Measurements from ENCODE around the gene MBD1.

The MBD1 gene

GRCh38 chr18:50282521-50283335 is 1.4 kb upstream of the MBD1 start:
- Histone ChIP-seq H3K9me3 (ENCODE audit: insufficient read depth, low read depth, low read length) (no peaks in the 10 kb centered on the region), H3K23ac (ENCODE audit: low read length) (no peak overlapping the region), H3K4me3 (ENCODE audit: low read depth, low read length) (no peak overlapping the region), H2AK5ac (ENCODE audit: low read length) (no peak overlapping the region), H3K14ac (ENCODE audit: low read length) (no peak overlapping the region), H2BK5ac (ENCODE audit: low read depth, low read length, poor library complexity) (no peak overlapping the region), H4K8ac (ENCODE audit: low read depth, low read length) (peak overlapping the region; percentile 96), H4K12ac (ENCODE audit: low read depth, low read length) (peak overlapping the region; percentile 79), H3K4me2 (ENCODE audit: low read length) (no peak overlapping the region), H2BK12ac (ENCODE audit: low read length) (no peak overlapping the region), H3K36me3 (ENCODE audit: control insufficient read depth in 1 of 2, insufficient read depth in 2 of 2, low read length in 2 of 2) (peaks cover 41 to 46% of the 10 kb centered on the region in 2 experiments), H3K27me3 (ENCODE audit: insufficient read depth, low read length) (no peaks in the 10 kb centered on the region), H3K4me1 (ENCODE audit: control insufficient read depth in 1 of 2, insufficient read depth in 2 of 2, low read length in 2 of 2) (peaks cover 20 to 21% of the 10 kb centered on the region in 2 experiments), H3K79me1 (ENCODE audit: low read length) (peaks cover 12% of the 10 kb centered on the region), H3K9ac (ENCODE audit: low read length) (no peak overlapping the region), H3K79me2 (ENCODE audit: control insufficient read depth, insufficient read depth, low read length, poor library complexity) (peaks cover 19% of the 10 kb centered on the region), H3K4ac (ENCODE audit: low read depth, low read length) (no peak overlapping the region), H4K91ac (ENCODE audit: low read depth, low read length) (no peak overlapping the region), H2BK120ac (ENCODE audit: insufficient read depth, low read length, poor library complexity) (no peak overlapping the region), H3K27ac (ENCODE audit: low read depth, low read length) (no peak overlapping the region), H3K18ac (ENCODE audit: low read length) (no peak overlapping the region), H2AFZ (ENCODE audit: insufficient read depth, low read length, poor library complexity) (no peak overlapping the region)
- WGBS (ENCODE audit: extremely low coverage, insufficient coverage, insufficient read length), result 100% methylated on average over 1 of the region's 42 CpGs
- no peak for DNase-seq

DNA sequence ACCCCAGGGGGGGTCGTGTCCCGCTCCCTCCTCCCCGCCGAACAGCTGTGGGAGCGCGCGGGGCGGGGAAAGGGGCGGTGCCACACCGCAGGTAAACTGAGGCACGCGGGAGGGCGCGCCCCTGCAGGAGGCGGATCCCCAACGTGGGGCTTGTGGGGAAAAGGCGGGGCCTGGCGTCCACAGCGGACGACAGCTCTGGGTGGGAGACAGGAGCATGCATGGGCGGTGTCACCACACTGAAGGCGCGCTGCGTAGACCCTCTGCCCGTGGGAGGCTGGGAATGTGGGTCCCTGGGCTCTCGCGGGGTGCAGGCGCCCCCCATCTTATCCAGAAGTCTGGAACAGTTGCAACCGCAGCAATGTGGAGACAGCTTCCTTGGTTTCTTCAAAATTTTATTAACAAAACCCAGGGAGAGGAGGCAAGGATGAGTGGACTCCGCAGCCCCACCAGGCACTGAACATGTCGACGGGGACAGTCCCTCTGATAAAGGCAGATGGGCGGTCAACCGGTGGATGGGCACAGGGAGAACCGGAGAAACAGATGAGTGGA is 723 bp upstream of the MBD1 start:
- H3K79me1 ChIP-seq (ENCODE audit: low read length), result peaks cover 9% of the 10 kb centered on the region
- peak overlapping the region; percentile 99 for H3K4me3 ChIP-seq (ENCODE audit: low read depth, low read length)

GRCh38 chr18:50280707-50281294 is 522 bp downstream of the MBD1 start:
- Histone ChIP-seq H4K12ac (ENCODE audit: low read depth, low read length) (peak overlapping the region; percentile 66), H3K9me3 (ENCODE audit: insufficient read depth, low read depth, low read length) (no peaks in the 10 kb centered on the region), H3K23ac (ENCODE audit: low read length) (no peak overlapping the region), H3K14ac (ENCODE audit: low read length) (peak overlapping the region; percentile 88), H3K4me1 (ENCODE audit: control insufficient read depth in 1 of 2, insufficient read depth in 2 of 2, low read length in 2 of 2) (peaks cover 13% of the 10 kb centered on the region in 2 experiments), H3K36me3 (ENCODE audit: control insufficient read depth in 1 of 2, insufficient read depth in 2 of 2, low read length in 2 of 2) (peaks cover 52 to 54% of the 10 kb centered on the region in 2 experiments), H3K4ac (ENCODE audit: low read depth, low read length) (peak overlapping the region; percentile 16), H2BK120ac (ENCODE audit: insufficient read depth, low read length, poor library complexity) (peak overlapping the region; percentile 24), H3K27ac (ENCODE audit: low read depth, low read length) (peak overlapping the region; percentile 77), H3K79me1 (ENCODE audit: low read length) (peaks cover 9% of the 10 kb centered on the region), H3K27me3 (ENCODE audit: insufficient read depth, low read length) (no peaks in the 10 kb centered on the region), H4K91ac (ENCODE audit: low read depth, low read length) (peak overlapping the region; percentile 52), H3K4me3 (ENCODE audit: low read depth, low read length) (peak overlapping the region; percentile 99), H3K4me2 (ENCODE audit: low read length) (peak overlapping the region; percentile 76), H2BK12ac (ENCODE audit: low read length) (no peak overlapping the region), H3K9ac (ENCODE audit: low read length) (peak overlapping the region; percentile 93), H2AFZ (ENCODE audit: insufficient read depth, low read length, poor library complexity) (peak overlapping the region; percentile 62), H3K18ac (ENCODE audit: low read length) (peak overlapping the region; percentile 74), H4K8ac (ENCODE audit: low read depth, low read length) (peak overlapping the region; percentile 86), H3K79me2 (ENCODE audit: control insufficient read depth, insufficient read depth, low read length, poor library complexity) (peaks cover 13% of the 10 kb centered on the region), H2BK5ac (ENCODE audit: low read depth, low read length, poor library complexity) (peak overlapping the region; percentile 29), H2AK5ac (ENCODE audit: low read length) (peak overlapping the region; percentile 52)
- no peak for DNase-seq
- WGBS (ENCODE audit: extremely low coverage, insufficient coverage, insufficient read length), result no CpG with 5 or more reads among the region's 16 CpGs

More for the DNA sequence above, 723 bp upstream of the MBD1 start:
- Histone ChIP-seq H3K27me3 (ENCODE audit: insufficient read depth, low read length) (no peaks in the 10 kb centered on the region), H4K91ac (ENCODE audit: low read depth, low read length) (peak overlapping the region; percentile 80), H3K36me3 (ENCODE audit: control insufficient read depth in 1 of 2, insufficient read depth in 2 of 2, low read length in 2 of 2) (peaks cover 42 to 47% of the 10 kb centered on the region in 2 experiments), H2BK12ac (ENCODE audit: low read length) (no peak overlapping the region), H2AFZ (ENCODE audit: insufficient read depth, low read length, poor library complexity) (peak overlapping the region; percentile 64), H2BK5ac (ENCODE audit: low read depth, low read length, poor library complexity) (no peak overlapping the region), H3K18ac (ENCODE audit: low read length) (peak overlapping the region; percentile 63), H4K12ac (ENCODE audit: low read depth, low read length) (peak overlapping the region; percentile 79), H3K23ac (ENCODE audit: low read length) (no peak overlapping the region), H3K79me2 (ENCODE audit: control insufficient read depth, insufficient read depth, low read length, poor library complexity) (peaks cover 18% of the 10 kb centered on the region), H3K9ac (ENCODE audit: low read length) (peak overlapping the region; percentile 81), H3K4me1 (ENCODE audit: control insufficient read depth in 1 of 2, insufficient read depth in 2 of 2, low read length in 2 of 2) (peaks cover 20 to 21% of the 10 kb centered on the region in 2 experiments), H3K4ac (ENCODE audit: low read depth, low read length) (peak overlapping the region; percentile 50), H3K27ac (ENCODE audit: low read depth, low read length) (peak overlapping the region; percentile 11), H2BK120ac (ENCODE audit: insufficient read depth, low read length, poor library complexity) (peak overlapping the region; percentile 18), H4K8ac (ENCODE audit: low read depth, low read length) (peak overlapping the region; percentile 96), H2AK5ac (ENCODE audit: low read length) (peak overlapping the region; percentile 65), H3K4me2 (ENCODE audit: low read length) (peak overlapping the region; percentile 76), H3K14ac (ENCODE audit: low read length) (peak overlapping the region; percentile 86), H3K9me3 (ENCODE audit: insufficient read depth, low read depth, low read length) (no peaks in the 10 kb centered on the region)
- WGBS (ENCODE audit: extremely low coverage, insufficient coverage, insufficient read length), result no CpG with 5 or more reads among the region's 35 CpGs
- DNase-seq, result no peak

GRCh38 chr18:50279752-50280151 is 1.6 kb downstream of the MBD1 start:
- Histone ChIP-seq H3K18ac (ENCODE audit: low read length) (peak overlapping the region; percentile 52), H3K14ac (ENCODE audit: low read length) (no peak overlapping the region), H3K23ac (ENCODE audit: low read length) (no peak overlapping the region), H4K91ac (ENCODE audit: low read depth, low read length) (no peak overlapping the region), H3K36me3 (ENCODE audit: control insufficient read depth in 1 of 2, insufficient read depth in 2 of 2, low read length in 2 of 2) (peaks cover 52 to 54% of the 10 kb centered on the region in 2 experiments), H2AK5ac (ENCODE audit: low read length) (no peak overlapping the region), H3K27ac (ENCODE audit: low read depth, low read length) (no peak overlapping the region), H2BK5ac (ENCODE audit: low read depth, low read length, poor library complexity) (no peak overlapping the region), H4K12ac (ENCODE audit: low read depth, low read length) (no peak overlapping the region), H3K4me2 (ENCODE audit: low read length) (no peak overlapping the region), H2BK120ac (ENCODE audit: insufficient read depth, low read length, poor library complexity) (no peak overlapping the region), H3K4me3 (ENCODE audit: low read depth, low read length) (no peak overlapping the region), H2BK12ac (ENCODE audit: low read length) (no peak overlapping the region), H3K9ac (ENCODE audit: low read length) (no peak overlapping the region), H3K4ac (ENCODE audit: low read depth, low read length) (peak overlapping the region; percentile 66), H3K4me1 (ENCODE audit: control insufficient read depth in 1 of 2, insufficient read depth in 2 of 2, low read length in 2 of 2) (peaks cover 13% of the 10 kb centered on the region in 2 experiments), H3K27me3 (ENCODE audit: insufficient read depth, low read length) (no peaks in the 10 kb centered on the region), H3K79me2 (ENCODE audit: control insufficient read depth, insufficient read depth, low read length, poor library complexity) (peaks cover 13% of the 10 kb centered on the region), H2AFZ (ENCODE audit: insufficient read depth, low read length, poor library complexity) (no peak overlapping the region), H4K8ac (ENCODE audit: low read depth, low read length) (no peak overlapping the region), H3K79me1 (ENCODE audit: low read length) (peaks cover 9% of the 10 kb centered on the region), H3K9me3 (ENCODE audit: insufficient read depth, low read depth, low read length) (peaks cover 1% of the 10 kb centered on the region)
- no CpG with 5 or more reads among the region's 7 CpGs for WGBS (ENCODE audit: extremely low coverage, insufficient coverage, insufficient read length)
- no peak for DNase-seq
